Ovary (tissue), 9 donors: ENCODE results near the gene USP47. TPM values are rescaled to one million over a fixed set of nuclear protein-coding genes. Genes with fewer than 3 reads are reported as not detected.

Experiments used
- DNase-seq, 5 donors: peaks; one replicate each; pipeline ENCODE4 v3.0.0-alpha.2; 2019 to 2020
- H3K27ac ChIP-seq, 2 donors: fragments of 200-600 bp; one replicate each; pipeline versions ENCODE4 v1.5.1 to v1.8.0; 2019 to 2022
- H3K27me3 ChIP-seq: fragments of 200-600 bp; one replicate; pipeline ENCODE4 v1.8.0; 2022
- H3K36me3 ChIP-seq: fragments of 200-600 bp; sonication (generic); one replicate; pipeline ENCODE4 v1.5.1; 2019
- H3K4me1 ChIP-seq: one replicate; pipeline ENCODE4 v1.8.1; 2013; ENCODE audit warnings: mild to moderate bottlenecking, moderate library complexity; ENCODE audit not compliant: insufficient read depth
- H3K4me3 ChIP-seq: fragments of 200-600 bp; sonication (generic); one replicate; pipeline ENCODE4 v1.5.1; 2017
- H3K9me3 ChIP-seq, 2 donors: fragments of 200-600 bp in 1 of 2; sonication (generic) in 1 of 2; one replicate each; pipeline versions ENCODE4 v1.5.1 to v1.8.1; 2013 to 2019; ENCODE audit warnings: mild to moderate bottlenecking in 1 of 2, moderate library complexity in 1 of 2
- CTCF ChIP-seq, 3 donors: fragments of 450-650 bp in 2 of 3; fragments of 200-600 bp in 1 of 3; IDR thresholded peaks; one replicate each; pipeline versions ENCODE4 v1.5.1 to v1.8.0; 2016 to 2022; ENCODE audit warnings: antibody characterized with exemption in 3 of 3, mild to moderate bottlenecking in 1 of 3
- EP300 ChIP-seq: sonication (generic); formaldehyde crosslinking; IDR thresholded peaks from one replicate; pipeline ENCODE4 v1.6.1; 2017; ENCODE audit warnings: antibody characterized with exemption
- POLR2A ChIP-seq: fragments of 450-650 bp; IDR thresholded peaks from one replicate; pipeline ENCODE4 v1.6.1; 2017; ENCODE audit warnings: antibody characterized with exemption, mild to moderate bottlenecking, moderate library complexity
- WGBS, 3 donors: extraction: QIAGEN DNeasy Blood & Tissue Kit in 1 of 3; methylation state at CpG; one replicate each; pipeline versions ENCODE4 v1.1.5 to v1.1.7; 2013 to 2017; 5-methylcytosine and 5-hydroxymethylcytosine counted together
- intact Hi-C, 4 donors: fragments of 100-400 bp; cut with DNase I; formaldehyde crosslinking; loops; one replicate each; pipeline versions ENCODE4 v1.11.0 to v1.15.1; 2022 to 2023
- polyA plus RNA-seq, 2 donors: library from polyadenylated mRNA; stranded (reverse); fragments of 200-250 nt in 1 of 2; fragments of 350-450 nt in 1 of 2; fragmentation: Illumina TruSeq in 1 of 2; extraction: RNeasy Lipid Tissue Mini Kit (QIAGEN cat#74804) in 1 of 2; gene quantifications; one replicate each; pipeline ENCODE4 v1.2.3, GENCODE V29; 2013 to 2014
- total RNA-seq, 7 donors: library from RNA; depleted of rRNA in 2 of 7; stranded (reverse); fragments of >200 nt in 2 of 7; fragmentation: NEBNext Ultra II Directional in 3 of 7; extraction: Animal tissue kit (Norgen Biotek cat#: 25700) in 3 of 7; gene quantifications; one replicate each; pipeline versions ENCODE4 v1.1.0 to v1.2.4, GENCODE V29; 2016 to 2023
- donor health status: DM: no; HTN: no; CAD: no; lungs with moderate emphysema.
- donor health status: DM: no; HTN: no; CAD: no.
- donor health status: Bipolar disorder and iron deficiency.
- donor health status: DM: yes; HTN: yes; CAD: no.
- donor health status: DM: no; HTN: no; CAD: no.
- donor health status: DM: yes; HTN: yes; CAD: no.

USP47 gene
- total and polyA plus RNA-seq, 9 donors, result 26.5 to 70.5 (median 51.2) TPM

GRCh38 chr11:11844272-11844671 lies 2.5 kb downstream of the USP47 start:
- intact Hi-C loops, result no loop called here
- peaks cover 10% of the 10 kb centered on the region for H3K4me1 ChIP-seq
- 36 to 57% (median 50%) methylated on average over 1 of the region's 1 CpG for WGBS, 3 donors

GRCh38 chr11:11845071-11845470 lies 3.3 kb downstream of the USP47 start:
- Histone ChIP-seq H3K4me3 (no peak overlapping the region), H3K36me3 (no peaks in the 10 kb centered on the region), H3K9me3 (no peaks in the 10 kb centered on the region), H3K4me1 (peaks cover 11% of the 10 kb centered on the region), H3K27ac (no peak overlapping the region), H3K27me3 (no peaks in the 10 kb centered on the region)
- no peak for TF ChIP-seq EP300
- TF ChIP-seq CTCF (IDR thresholded peaks at IDR 0.05), result no peak
- no peak for TF ChIP-seq POLR2A
- DNase-seq, result no peak
- intact Hi-C loops, result no loop called here

More at GRCh38 chr11:11844272-11844671, 2.5 kb downstream of the USP47 start:
- Histone ChIP-seq H3K4me3 (peak overlapping the region; percentile 56), H3K9me3 (no peaks in the 10 kb centered on the region), H3K27ac (peak overlapping the region in 1 of 2 donors; percentile 9), H3K36me3 (no peaks in the 10 kb centered on the region), H3K27me3 (no peaks in the 10 kb centered on the region)
- DNase-seq, result no peak
- TF ChIP-seq EP300, result no peak
- no peak for TF ChIP-seq CTCF (IDR thresholded peaks at IDR 0.05)
- TF ChIP-seq POLR2A, result no peak

GRCh38 chr11:11845551-11845950 lies 3.8 kb downstream of the USP47 start:
- 27 to 43% (median 41%) methylated on average over 1 of the region's 1 CpG for WGBS, 3 donors

GRCh38 chr11:11847082-11847481 lies 5.3 kb downstream of the USP47 start:
- Histone ChIP-seq H3K9me3 (no peaks in the 10 kb centered on the region), H3K27me3 (no peaks in the 10 kb centered on the region), H3K4me3 (no peak overlapping the region), H3K36me3 (no peaks in the 10 kb centered on the region), H3K4me1 (peaks cover 14% of the 10 kb centered on the region), H3K27ac (no peak overlapping the region)
- intact Hi-C loops, result no loop called here
- WGBS, 3 donors, result 92 to 96% (median 93%) methylated on average over 2 of the region's 2 CpGs
- TF ChIP-seq EP300 (no peak), POLR2A (no peak), CTCF (IDR thresholded peaks at IDR 0.05) (no peak)
- no peak for DNase-seq

More at GRCh38 chr11:11845551-11845950, 3.8 kb downstream of the USP47 start:
- H3K27ac ChIP-seq, result no peak overlapping the region
- H3K4me1 ChIP-seq, result peaks cover 11% of the 10 kb centered on the region
- H3K36me3 ChIP-seq, result no peaks in the 10 kb centered on the region
- intact Hi-C loops, result no loop called here
- H3K4me3 ChIP-seq, result no peak overlapping the region
- DNase-seq, result no peak
- H3K9me3 ChIP-seq, result no peaks in the 10 kb centered on the region
- TF ChIP-seq POLR2A (no peak), EP300 (no peak), CTCF (IDR thresholded peaks at IDR 0.05) (no peak)
- H3K27me3 ChIP-seq, result no peaks in the 10 kb centered on the region
